ENCODE measurements around the gene NARF. TPM values are rescaled to one million over a fixed set of nuclear protein-coding genes. Genes with fewer than 3 reads are reported as not detected.

NARF gene
- total and polyA plus RNA-seq, 2 donors (not counting 1 experiment from before 2014, with no cell fraction given): 92.4 to 103 TPM

GRCh38 chr17:82435103-82435502, 23.4 kb upstream of the NARF start:
- H3K9me3 ChIP-seq (ENCODE audit: control extremely low read depth in 1 of 3, control insufficient read depth in 2 of 3, insufficient read depth in 1 of 3, low read length in 2 of 3): peaks cover 0 to 6% (median 0%) of the 10 kb centered on the region in 3 donors
- Mint-ChIP-seq H3K4me3 (peak overlapping the region; percentile 10), H3K9me3 (ENCODE audit: insufficient read depth) (no peaks in the 10 kb centered on the region), H3K27me3 (no peaks in the 10 kb centered on the region), H3K27ac (peak overlapping the region; percentile 32), H3K4me1 (peaks cover 31% of the 10 kb centered on the region)
- no peak overlapping the region for H3K4me3 ChIP-seq (ENCODE audit: control extremely low read depth in 1 of 5, extremely low read depth in 1 of 5, insufficient read depth in 1 of 5, low read depth in 2 of 5, low read length in 4 of 5)
- H2AFZ ChIP-seq (ENCODE audit: insufficient read depth, low read depth, low read length, poor library complexity, severe bottlenecking): no peak overlapping the region
- peaks cover 0 to 39% of the 10 kb centered on the region in 2 experiments for H3K36me3 ChIP-seq (replicated peaks in 1 of 2; ENCODE audit: control extremely low read depth in 1 of 2, control insufficient read depth in 1 of 2, extremely low read depth in 1 of 2, insufficient read depth in 2 of 2, low read length in 1 of 2)
- no peak overlapping the region for H3K4me2 ChIP-seq (replicated peaks; ENCODE audit: low read depth, low read length, poor library complexity, severe bottlenecking)
- H4K20me1 ChIP-seq (ENCODE audit: control insufficient read depth, insufficient read depth, low read length, poor library complexity, severe bottlenecking): peaks cover 40% of the 10 kb centered on the region
- ATAC-seq (ENCODE audit: low read depth): no peak
- peak overlapping the region in 1 of 2 donors; percentile 61 for H3K27ac ChIP-seq (ENCODE audit: low read length in 2 of 2)
- 82% methylated on average over 12 of the region's 12 CpGs for WGBS (ENCODE audit: insufficient coverage)
- intact Hi-C loops (cut with micrococcal nuclease): loop anchor here (2.0 kb wide), 1 partner anchor 14 kb away; no protein-coding TSS in a partner anchor
- peaks cover 28 to 60% of the 10 kb centered on the region in 2 donors for H3K4me1 ChIP-seq (ENCODE audit: control insufficient read depth in 2 of 2, insufficient read depth in 2 of 2, low read length in 2 of 2)
- peak; percentile 26 for DNase-seq
- H3K9ac ChIP-seq (ENCODE audit: low read length): no peak overlapping the region
- TF ChIP-seq, protein P1, sequence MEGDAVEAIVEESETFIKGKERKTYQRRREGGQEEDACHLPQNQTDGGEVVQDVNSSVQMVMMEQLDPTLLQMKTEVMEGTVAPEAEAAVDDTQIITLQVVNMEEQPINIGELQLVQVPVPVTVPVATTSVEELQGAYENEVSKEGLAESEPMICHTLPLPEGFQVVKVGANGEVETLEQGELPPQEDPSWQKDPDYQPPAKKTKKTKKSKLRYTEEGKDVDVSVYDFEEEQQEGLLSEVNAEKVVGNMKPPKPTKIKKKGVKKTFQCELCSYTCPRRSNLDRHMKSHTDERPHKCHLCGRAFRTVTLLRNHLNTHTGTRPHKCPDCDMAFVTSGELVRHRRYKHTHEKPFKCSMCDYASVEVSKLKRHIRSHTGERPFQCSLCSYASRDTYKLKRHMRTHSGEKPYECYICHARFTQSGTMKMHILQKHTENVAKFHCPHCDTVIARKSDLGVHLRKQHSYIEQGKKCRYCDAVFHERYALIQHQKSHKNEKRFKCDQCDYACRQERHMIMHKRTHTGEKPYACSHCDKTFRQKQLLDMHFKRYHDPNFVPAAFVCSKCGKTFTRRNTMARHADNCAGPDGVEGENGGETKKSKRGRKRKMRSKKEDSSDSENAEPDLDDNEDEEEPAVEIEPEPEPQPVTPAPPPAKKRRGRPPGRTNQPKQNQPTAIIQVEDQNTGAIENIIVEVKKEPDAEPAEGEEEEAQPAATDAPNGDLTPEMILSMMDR (IDR thresholded peaks at IDR 0.05): no peak
- no peak for TF ChIP-seq EZH2 (IDR thresholded peaks at IDR 0.05; ENCODE audit: borderline replicate concordance, insufficient read depth, low read depth, low read length, poor library complexity, severe bottlenecking)
- peaks cover 45% of the 10 kb centered on the region for H3K79me2 ChIP-seq (ENCODE audit: control insufficient read depth, insufficient read depth, low read length)
- no peaks in the 10 kb centered on the region for H3K27me3 ChIP-seq (replicated peaks in 1 of 4; ENCODE audit: control extremely low read depth in 1 of 4, control insufficient read depth in 3 of 4, insufficient read depth in 4 of 4, low read length in 3 of 4)
- POLR2A ChIA-PET: interaction anchor here (0.7 to 2.8 kb wide), 4 partner anchors 9 to 165 kb away, joined by 3 to 13 read pairs (median 4); no protein-coding TSS in a partner anchor
- CTCF ChIA-PET: interaction anchor here (0.8 to 1.5 kb wide), 3 partner anchors 10 to 16 kb away, joined by 3 to 5 read pairs (median 3); no protein-coding TSS in a partner anchor
